H1 (cell line): Measurements from ENCODE around the gene BABAM2.

Experiments used
- KDM5A ChIP-seq: fragments of 200-600 bp; IDR thresholded peaks from 2 replicates; pipeline ENCODE4 v1.7.1; 2012; ENCODE audit warnings: mild to moderate bottlenecking, low read length, inconsistent platforms, mixed read lengths
- RXRA ChIP-seq: IDR thresholded peaks from 2 replicates; pipeline ENCODE4 v1.6.1; 2011; ENCODE audit warnings: low read depth, mild to moderate bottlenecking, low read length, moderate library complexity; ENCODE audit not compliant: insufficient read depth
- SP2 ChIP-seq: IDR thresholded peaks from 2 replicates; pipeline ENCODE4 v1.6.1; 2012; ENCODE audit warnings: mild to moderate bottlenecking, low read length, inconsistent platforms
- TF ChIP-seq, protein P1 (sequence below): IDR thresholded peaks from 2 replicates; pipeline ENCODE4 v1.6.1; 2011; ENCODE audit warnings: low read depth, mild to moderate bottlenecking, low read length; ENCODE audit not compliant: insufficient read depth
- TF ChIP-seq, protein P2 (sequence below), 3 experiments: IDR thresholded peaks; 1 replicate in 2 of 3; 2 replicates in 1 of 3; pipeline versions ENCODE4 v1.5.1 to v1.6.1; 2011; ENCODE audit warnings: low read length in 3 of 3, mild to moderate bottlenecking in 3 of 3, inconsistent platforms in 2 of 3, low read depth in 1 of 3, moderate library complexity in 1 of 3; ENCODE audit not compliant: insufficient read depth in 1 of 3; ENCODE audit errors: control extremely low read depth in 1 of 3
- TF ChIP-seq, protein P3 (sequence below): IDR thresholded peaks from 2 replicates; pipeline ENCODE4 v1.6.1; 2012; ENCODE audit warnings: inconsistent platforms

DNA sequence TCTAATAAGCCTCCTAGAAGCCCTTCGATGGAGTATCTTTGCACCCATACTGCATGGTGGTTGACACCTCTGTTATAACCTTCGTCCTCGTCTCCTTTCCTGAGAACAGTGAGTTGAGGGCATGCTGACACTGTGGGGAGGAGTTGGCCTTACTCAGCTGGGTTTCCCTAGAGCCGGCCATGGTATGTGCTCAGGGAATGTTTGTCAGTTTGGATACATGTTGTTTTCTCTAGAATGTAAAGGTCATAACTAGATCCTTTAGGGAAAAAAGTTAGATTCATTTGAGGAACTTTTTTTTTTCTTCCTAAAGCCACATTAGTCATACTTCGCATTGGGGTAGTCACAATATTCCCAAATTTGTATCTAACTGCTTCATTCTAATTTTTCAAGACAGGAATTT lies 396.1 kb downstream of the BABAM2 start:
- TF ChIP-seq, protein P1, sequence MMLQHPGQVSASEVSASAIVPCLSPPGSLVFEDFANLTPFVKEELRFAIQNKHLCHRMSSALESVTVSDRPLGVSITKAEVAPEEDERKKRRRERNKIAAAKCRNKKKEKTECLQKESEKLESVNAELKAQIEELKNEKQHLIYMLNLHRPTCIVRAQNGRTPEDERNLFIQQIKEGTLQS: no peak
- TF ChIP-seq, protein P2, sequence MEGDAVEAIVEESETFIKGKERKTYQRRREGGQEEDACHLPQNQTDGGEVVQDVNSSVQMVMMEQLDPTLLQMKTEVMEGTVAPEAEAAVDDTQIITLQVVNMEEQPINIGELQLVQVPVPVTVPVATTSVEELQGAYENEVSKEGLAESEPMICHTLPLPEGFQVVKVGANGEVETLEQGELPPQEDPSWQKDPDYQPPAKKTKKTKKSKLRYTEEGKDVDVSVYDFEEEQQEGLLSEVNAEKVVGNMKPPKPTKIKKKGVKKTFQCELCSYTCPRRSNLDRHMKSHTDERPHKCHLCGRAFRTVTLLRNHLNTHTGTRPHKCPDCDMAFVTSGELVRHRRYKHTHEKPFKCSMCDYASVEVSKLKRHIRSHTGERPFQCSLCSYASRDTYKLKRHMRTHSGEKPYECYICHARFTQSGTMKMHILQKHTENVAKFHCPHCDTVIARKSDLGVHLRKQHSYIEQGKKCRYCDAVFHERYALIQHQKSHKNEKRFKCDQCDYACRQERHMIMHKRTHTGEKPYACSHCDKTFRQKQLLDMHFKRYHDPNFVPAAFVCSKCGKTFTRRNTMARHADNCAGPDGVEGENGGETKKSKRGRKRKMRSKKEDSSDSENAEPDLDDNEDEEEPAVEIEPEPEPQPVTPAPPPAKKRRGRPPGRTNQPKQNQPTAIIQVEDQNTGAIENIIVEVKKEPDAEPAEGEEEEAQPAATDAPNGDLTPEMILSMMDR (IDR thresholded peaks at IDR 0.05; ENCODE audit: control extremely low read depth in 1 of 3, insufficient read depth in 1 of 3, low read depth in 1 of 3, low read length in 3 of 3): no peak
- TF ChIP-seq, protein P3, sequence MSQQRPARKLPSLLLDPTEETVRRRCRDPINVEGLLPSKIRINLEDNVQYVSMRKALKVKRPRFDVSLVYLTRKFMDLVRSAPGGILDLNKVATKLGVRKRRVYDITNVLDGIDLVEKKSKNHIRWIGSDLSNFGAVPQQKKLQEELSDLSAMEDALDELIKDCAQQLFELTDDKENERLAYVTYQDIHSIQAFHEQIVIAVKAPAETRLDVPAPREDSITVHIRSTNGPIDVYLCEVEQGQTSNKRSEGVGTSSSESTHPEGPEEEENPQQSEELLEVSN: no peak
- no peak for TF ChIP-seq SP2
- TF ChIP-seq KDM5A: no peak
- no peak for TF ChIP-seq RXRA
